B cell (primary cell): Measurements from ENCODE around the gene CALHM1. TPM values are rescaled to one million over a fixed set of nuclear protein-coding genes. Genes with fewer than 3 reads are reported as not detected.

Source experiments
- ATAC-seq: fragments of 200-7000 bp; cut with Tn5 transposase; one replicate; pipeline ENCODE4 v1.10.0; 2021; ENCODE audit warnings: low read depth, mild to moderate bottlenecking, moderate number of reproducible peaks, moderate library complexity
- CTCF ChIA-PET: fragments of 350-600 bp; sonication (Branson Sonifier 250); formaldehyde crosslinking; loops from one replicate; lab custom pipeline; 2021; ENCODE audit warnings: antibody characterized with exemption, inconsistent platforms; lab: Charles Lee
- POLR2A ChIA-PET: fragments of 350-600 bp; sonication (Branson Sonifier 250); formaldehyde crosslinking; loops from one replicate; lab custom pipeline; 2021; ENCODE audit warnings: antibody characterized with exemption; lab: Charles Lee
- DNase-seq: peaks from one replicate; pipeline ENCODE4 v3.0.0; 2013
- H2AFZ ChIP-seq: 2 replicates; pipeline ENCODE4 v1.6.1; 2012; ENCODE audit warnings: mild to moderate bottlenecking, low read depth, low read length; ENCODE audit not compliant: insufficient read depth, poor library complexity, severe bottlenecking
- H3K27ac ChIP-seq, 2 donors: 1 replicate in 1 of 2; 2 replicates in 1 of 2; pipeline ENCODE4 v1.5.1; 2012 to 2013; ENCODE audit warnings: low read length in 2 of 2, mild to moderate bottlenecking in 2 of 2, moderate library complexity in 1 of 2
- H3K27me3 ChIP-seq, 4 experiments: fragments of 200-600 bp in 1 of 4; sonication (generic) in 1 of 4; replicated peaks in 1 of 4; 1 replicate in 2 of 4; 2 replicates in 2 of 4; pipeline versions ENCODE4 v1.6.1 to v1.7.0; 2013 to 2016; ENCODE audit warnings: low read length in 3 of 4, mild to moderate bottlenecking in 2 of 4, mixed read lengths in 1 of 4, moderate library complexity in 1 of 4; ENCODE audit not compliant: insufficient read depth in 4 of 4, control insufficient read depth in 3 of 4; ENCODE audit errors: control extremely low read depth in 1 of 4
- H3K36me3 ChIP-seq, 2 experiments: replicated peaks in 1 of 2; 1 replicate in 1 of 2; 2 replicates in 1 of 2; pipeline versions ENCODE4 v1.6.1 to v1.7.1; 2013; ENCODE audit warnings: low read length in 1 of 2; ENCODE audit not compliant: insufficient read depth in 2 of 2, control insufficient read depth in 1 of 2; ENCODE audit errors: control extremely low read depth in 1 of 2, extremely low read depth in 1 of 2
- H3K4me1 ChIP-seq, 2 donors: fragments of 200-600 bp in 1 of 2; sonication (generic) in 1 of 2; 1 replicate in 1 of 2; 2 replicates in 1 of 2; pipeline versions ENCODE4 v1.5.1 to v1.6.1; 2013 to 2017; ENCODE audit warnings: low read length in 2 of 2; ENCODE audit not compliant: control insufficient read depth in 2 of 2, insufficient read depth in 2 of 2
- H3K4me2 ChIP-seq: replicated peaks from 2 replicates; pipeline ENCODE3; 2012; ENCODE audit warnings: mild to moderate bottlenecking, low read depth, low read length; ENCODE audit not compliant: poor library complexity, severe bottlenecking
- H3K4me3 ChIP-seq, 5 experiments: fragments of 200-600 bp in 1 of 5; sonication (generic) in 1 of 5; 1 replicate in 3 of 5; 2 replicates in 2 of 5; pipeline versions ENCODE4 v1.5.1 to v1.7.0; 2011 to 2016; ENCODE audit warnings: low read length in 4 of 5, mild to moderate bottlenecking in 4 of 5, low read depth in 2 of 5, control low read depth in 1 of 5, moderate library complexity in 1 of 5; ENCODE audit not compliant: insufficient read depth in 1 of 5; ENCODE audit errors: control extremely low read depth in 1 of 5, extremely low read depth in 1 of 5
- H3K79me2 ChIP-seq: fragments of 200-600 bp; sonication (generic); one replicate; pipeline ENCODE4 v1.6.0; 2016; ENCODE audit warnings: low read length; ENCODE audit not compliant: control insufficient read depth, insufficient read depth
- H3K9ac ChIP-seq: fragments of 200-600 bp; sonication (generic); 2 replicates; pipeline ENCODE4 v1.6.1; 2017; ENCODE audit warnings: mild to moderate bottlenecking, low read length, moderate library complexity
- H3K9me3 ChIP-seq, 3 donors: one replicate each; pipeline versions ENCODE4 v1.6.1 to v1.7.1; 2013; ENCODE audit warnings: low read length in 2 of 3; ENCODE audit not compliant: control insufficient read depth in 2 of 3, insufficient read depth in 1 of 3; ENCODE audit errors: control extremely low read depth in 1 of 3
- H4K20me1 ChIP-seq: 2 replicates; pipeline ENCODE4 v1.6.0; 2012; ENCODE audit warnings: mild to moderate bottlenecking, low read length; ENCODE audit not compliant: insufficient read depth, control insufficient read depth, poor library complexity, severe bottlenecking
- H3K27ac Mint-ChIP-seq: one replicate; pipeline ENCODE4 v1.8.0; 2021; ENCODE audit warnings: mixed read lengths
- H3K27me3 Mint-ChIP-seq: one replicate; pipeline ENCODE4 v1.8.0; 2021; ENCODE audit warnings: mixed read lengths
- H3K4me1 Mint-ChIP-seq: one replicate; pipeline ENCODE4 v1.8.0; 2021; ENCODE audit warnings: mixed read lengths
- H3K4me3 Mint-ChIP-seq: one replicate; pipeline ENCODE4 v1.8.0; 2021; ENCODE audit warnings: mixed read lengths
- H3K9me3 Mint-ChIP-seq: one replicate; pipeline ENCODE4 v1.8.0; 2022; ENCODE audit warnings: mixed read lengths; ENCODE audit not compliant: insufficient read depth
- EZH2 ChIP-seq: IDR thresholded peaks from 2 replicates; pipeline ENCODE4 v1.6.1; 2012; ENCODE audit warnings: borderline replicate concordance, low read depth, mild to moderate bottlenecking, moderate library complexity, low read length; ENCODE audit not compliant: insufficient read depth, poor library complexity, severe bottlenecking
- WGBS: methylation state at CpG from one replicate; pipeline ENCODE4 v1.1.5; 2013; ENCODE audit warnings: missing lambda C conversion rate; ENCODE audit not compliant: insufficient coverage; 5-methylcytosine and 5-hydroxymethylcytosine counted together
- intact Hi-C: fragments of 100-400 bp; cut with micrococcal nuclease; formaldehyde crosslinking; loops from one replicate; pipeline ENCODE4 v1.10.0; 2022
- polyA plus RNA-seq: library from polyadenylated mRNA; depleted of rRNA; stranded (reverse); fragments of >200 nt; gene quantifications from 2 replicates; pipeline ENCODE4 v1.2.3, GENCODE V29; 2012
- total RNA-seq, 2 donors: library from RNA; stranded (reverse); fragments of 120-200 nt in 1 of 2; gene quantifications; 1 replicate in 1 of 2; 2 replicates in 1 of 2; pipeline versions ENCODE4 v1.2.3 to v1.2.4, GENCODE V29; 2013 to 2022
- TF ChIP-seq, protein P1 (sequence below): fragments of 200-600 bp; IDR thresholded peaks from one replicate; pipeline ENCODE4 v1.8.0; 2022; ENCODE audit warnings: antibody characterized with exemption, mild to moderate bottlenecking

Gene CALHM1
- total and polyA plus RNA-seq, 2 donors (not counting 1 experiment from before 2014, with no cell fraction given), result 0.16 to 0.34 TPM

DNA sequence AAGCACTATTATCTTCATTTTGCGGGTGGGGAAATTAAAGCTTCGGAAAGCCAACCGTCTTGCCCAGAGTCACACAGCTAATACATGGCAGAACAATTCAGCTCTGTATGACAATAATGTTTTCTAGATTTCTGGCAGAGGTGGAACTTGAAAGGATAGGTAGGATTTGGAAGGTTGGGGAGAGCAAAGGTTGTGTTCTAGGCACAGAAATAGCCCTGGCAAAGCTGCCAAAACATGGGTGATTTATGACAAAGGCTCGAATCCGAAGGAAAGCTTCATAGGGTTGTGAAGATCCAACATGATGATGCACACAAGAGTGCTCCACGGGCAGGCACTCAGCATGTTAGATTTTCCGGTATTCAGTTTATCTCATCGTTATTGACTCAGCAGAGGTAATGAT, 43.1 kb downstream of the CALHM1 start:
- TF ChIP-seq, protein P1, sequence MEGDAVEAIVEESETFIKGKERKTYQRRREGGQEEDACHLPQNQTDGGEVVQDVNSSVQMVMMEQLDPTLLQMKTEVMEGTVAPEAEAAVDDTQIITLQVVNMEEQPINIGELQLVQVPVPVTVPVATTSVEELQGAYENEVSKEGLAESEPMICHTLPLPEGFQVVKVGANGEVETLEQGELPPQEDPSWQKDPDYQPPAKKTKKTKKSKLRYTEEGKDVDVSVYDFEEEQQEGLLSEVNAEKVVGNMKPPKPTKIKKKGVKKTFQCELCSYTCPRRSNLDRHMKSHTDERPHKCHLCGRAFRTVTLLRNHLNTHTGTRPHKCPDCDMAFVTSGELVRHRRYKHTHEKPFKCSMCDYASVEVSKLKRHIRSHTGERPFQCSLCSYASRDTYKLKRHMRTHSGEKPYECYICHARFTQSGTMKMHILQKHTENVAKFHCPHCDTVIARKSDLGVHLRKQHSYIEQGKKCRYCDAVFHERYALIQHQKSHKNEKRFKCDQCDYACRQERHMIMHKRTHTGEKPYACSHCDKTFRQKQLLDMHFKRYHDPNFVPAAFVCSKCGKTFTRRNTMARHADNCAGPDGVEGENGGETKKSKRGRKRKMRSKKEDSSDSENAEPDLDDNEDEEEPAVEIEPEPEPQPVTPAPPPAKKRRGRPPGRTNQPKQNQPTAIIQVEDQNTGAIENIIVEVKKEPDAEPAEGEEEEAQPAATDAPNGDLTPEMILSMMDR, result no peak
- no peak for TF ChIP-seq EZH2
- H3K9ac ChIP-seq, result no peak overlapping the region
- no peak for DNase-seq
- H3K4me2 ChIP-seq, result no peak overlapping the region
- no peaks in the 10 kb centered on the region for H3K4me1 ChIP-seq
- ATAC-seq, result no peak
- no peak overlapping the region for H3K4me3 ChIP-seq
- H4K20me1 ChIP-seq, result no peaks in the 10 kb centered on the region
- no peak overlapping the region for H2AFZ ChIP-seq
- Mint-ChIP-seq H3K27me3 (no peaks in the 10 kb centered on the region), H3K4me1 (no peaks in the 10 kb centered on the region), H3K27ac (no peak overlapping the region), H3K4me3 (no peak overlapping the region), H3K9me3 (no peaks in the 10 kb centered on the region)
- WGBS, result 97% methylated on average over 5 of the region's 8 CpGs
- peaks cover 3% of the 10 kb centered on the region for H3K79me2 ChIP-seq
- H3K27ac ChIP-seq, result no peak overlapping the region
- H3K36me3 ChIP-seq, result peaks cover 9 to 86% of the 10 kb centered on the region in 2 experiments
- H3K9me3 ChIP-seq, result no peaks in the 10 kb centered on the region
- POLR2A ChIA-PET, result interaction anchor here (0.8 kb wide), 1 partner anchor 9 kb away, joined by 3 read pairs; no protein-coding TSS in a partner anchor
- intact Hi-C loops, result no loop called here
- no peaks in the 10 kb centered on the region for H3K27me3 ChIP-seq
- CTCF ChIA-PET, result interaction anchor here (0.6 to 10.5 kb wide), 17 partner anchors 10 to 271 kb away, joined by 3 to 345 read pairs (median 5); partner anchors contain the start of genes ATP5MK, CALHM1, CALHM2 and CALHM3

DNA sequence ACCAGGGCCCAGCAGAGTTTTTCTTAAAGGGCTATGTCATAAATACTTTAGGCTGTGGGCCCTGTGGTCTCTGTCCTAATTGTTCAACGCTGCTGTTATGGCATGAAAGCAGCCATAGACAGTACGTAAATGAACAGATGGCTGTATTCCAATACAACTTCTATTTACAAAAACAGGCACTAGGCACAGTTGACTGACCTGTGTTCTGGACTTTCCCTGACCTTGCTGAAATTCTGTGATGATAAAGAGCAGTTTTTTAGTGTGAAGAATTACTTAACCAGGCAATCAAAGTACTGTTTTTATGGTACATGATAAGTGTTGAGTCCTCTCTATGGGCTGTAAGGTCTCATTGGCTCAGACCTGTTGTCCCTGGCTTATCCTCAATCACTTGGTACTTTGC, 45.1 kb downstream of the CALHM1 start:
- POLR2A ChIA-PET, result no interaction called here
- no peaks in the 10 kb centered on the region for H3K4me1 Mint-ChIP-seq
- no peak for TF ChIP-seq EZH2
- TF ChIP-seq, protein P1, result no peak

More for the DNA sequence above, 45.1 kb downstream of the CALHM1 start:
- no peak overlapping the region for H2AFZ ChIP-seq
- Mint-ChIP-seq H3K27ac (no peak overlapping the region), H3K4me3 (no peak overlapping the region), H3K27me3 (no peaks in the 10 kb centered on the region), H3K9me3 (no peaks in the 10 kb centered on the region)
- H3K9ac ChIP-seq, result no peak overlapping the region
- no peak overlapping the region for H3K4me3 ChIP-seq
- ATAC-seq (no peak), DNase-seq (no peak)
- H3K27ac ChIP-seq, result no peak overlapping the region
- no peaks in the 10 kb centered on the region for H3K9me3 ChIP-seq
- CTCF ChIA-PET, result interaction anchor here (3.3 to 10.5 kb wide), 2 partner anchors 75 to 179 kb away, joined by 10 to 345 read pairs; partner anchors contain the start of gene NEURL1
- WGBS, result no CpG with 5 or more reads among the region's 2 CpGs
- H3K4me2 ChIP-seq, result no peak overlapping the region
- H3K4me1 ChIP-seq, result no peaks in the 10 kb centered on the region
- H4K20me1 ChIP-seq, result no peaks in the 10 kb centered on the region
- intact Hi-C loops, result no loop called here
- H3K27me3 ChIP-seq, result no peaks in the 10 kb centered on the region
- peaks cover 3% of the 10 kb centered on the region for H3K79me2 ChIP-seq
- H3K36me3 ChIP-seq, result peaks cover 13 to 81% of the 10 kb centered on the region in 2 experiments
